ENCODE measurements around the gene STIM1.

DNA sequence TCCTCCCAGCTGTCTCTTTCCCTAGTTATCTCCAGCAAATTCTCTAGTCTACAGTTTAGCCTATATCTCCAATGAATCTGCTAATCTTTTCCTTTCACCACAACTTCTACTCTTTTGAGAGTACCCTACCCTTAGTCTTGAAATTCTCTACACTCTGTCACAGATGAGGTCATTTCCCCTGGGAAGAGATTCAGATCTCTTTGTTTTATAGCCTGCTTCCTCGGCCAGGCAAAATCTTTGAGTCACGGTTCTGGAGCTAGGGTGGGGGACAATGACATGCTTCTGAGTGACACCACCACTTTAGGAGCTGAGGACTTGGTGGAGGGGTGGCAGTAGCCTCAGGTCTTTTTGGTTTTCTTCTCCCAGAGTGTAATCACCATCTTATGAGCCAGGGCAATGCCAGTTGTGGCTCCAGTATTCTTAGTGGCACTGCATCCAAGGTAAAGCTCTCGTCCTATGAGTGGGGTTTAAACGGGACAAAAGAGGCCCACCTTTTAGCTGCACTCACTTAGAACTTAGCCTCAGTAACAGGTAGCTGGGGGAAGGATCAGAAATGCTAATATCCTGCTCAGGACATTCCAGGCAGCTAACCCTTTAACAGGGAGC is 140.6 kb downstream of the STIM1 start:
- TF ChIP-seq, protein P1, sequence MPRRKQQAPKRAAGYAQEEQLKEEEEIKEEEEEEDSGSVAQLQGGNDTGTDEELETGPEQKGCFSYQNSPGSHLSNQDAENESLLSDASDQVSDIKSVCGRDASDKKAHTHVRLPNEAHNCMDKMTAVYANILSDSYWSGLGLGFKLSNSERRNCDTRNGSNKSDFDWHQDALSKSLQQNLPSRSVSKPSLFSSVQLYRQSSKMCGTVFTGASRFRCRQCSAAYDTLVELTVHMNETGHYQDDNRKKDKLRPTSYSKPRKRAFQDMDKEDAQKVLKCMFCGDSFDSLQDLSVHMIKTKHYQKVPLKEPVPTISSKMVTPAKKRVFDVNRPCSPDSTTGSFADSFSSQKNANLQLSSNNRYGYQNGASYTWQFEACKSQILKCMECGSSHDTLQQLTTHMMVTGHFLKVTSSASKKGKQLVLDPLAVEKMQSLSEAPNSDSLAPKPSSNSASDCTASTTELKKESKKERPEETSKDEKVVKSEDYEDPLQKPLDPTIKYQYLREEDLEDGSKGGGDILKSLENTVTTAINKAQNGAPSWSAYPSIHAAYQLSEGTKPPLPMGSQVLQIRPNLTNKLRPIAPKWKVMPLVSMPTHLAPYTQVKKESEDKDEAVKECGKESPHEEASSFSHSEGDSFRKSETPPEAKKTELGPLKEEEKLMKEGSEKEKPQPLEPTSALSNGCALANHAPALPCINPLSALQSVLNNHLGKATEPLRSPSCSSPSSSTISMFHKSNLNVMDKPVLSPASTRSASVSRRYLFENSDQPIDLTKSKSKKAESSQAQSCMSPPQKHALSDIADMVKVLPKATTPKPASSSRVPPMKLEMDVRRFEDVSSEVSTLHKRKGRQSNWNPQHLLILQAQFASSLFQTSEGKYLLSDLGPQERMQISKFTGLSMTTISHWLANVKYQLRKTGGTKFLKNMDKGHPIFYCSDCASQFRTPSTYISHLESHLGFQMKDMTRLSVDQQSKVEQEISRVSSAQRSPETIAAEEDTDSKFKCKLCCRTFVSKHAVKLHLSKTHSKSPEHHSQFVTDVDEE (CRISPR knock-in tag; IDR thresholded peaks at IDR 0.05), result no peak
- TF ChIP-seq GLIS3 (CRISPR knock-in tag; IDR thresholded peaks at IDR 0.05) (no peak), SNAI2 (CRISPR knock-in tag; IDR thresholded peaks at IDR 0.05) (no peak), ZFP3 (CRISPR knock-in tag; IDR thresholded peaks at IDR 0.05) (no peak), ZNF70 (CRISPR knock-in tag; IDR thresholded peaks at IDR 0.05) (no peak), ZFP30 (CRISPR knock-in tag; IDR thresholded peaks at IDR 0.05) (no peak), ARNTL (CRISPR knock-in tag; IDR thresholded peaks at IDR 0.05; ENCODE audit: borderline replicate concordance, low read depth) (no peak), TOX (CRISPR knock-in tag; IDR thresholded peaks at IDR 0.05; ENCODE audit: borderline replicate concordance) (no peak), CSDC2 (CRISPR knock-in tag; IDR thresholded peaks at IDR 0.05) (no peak)
- TF ChIP-seq, protein P2, sequence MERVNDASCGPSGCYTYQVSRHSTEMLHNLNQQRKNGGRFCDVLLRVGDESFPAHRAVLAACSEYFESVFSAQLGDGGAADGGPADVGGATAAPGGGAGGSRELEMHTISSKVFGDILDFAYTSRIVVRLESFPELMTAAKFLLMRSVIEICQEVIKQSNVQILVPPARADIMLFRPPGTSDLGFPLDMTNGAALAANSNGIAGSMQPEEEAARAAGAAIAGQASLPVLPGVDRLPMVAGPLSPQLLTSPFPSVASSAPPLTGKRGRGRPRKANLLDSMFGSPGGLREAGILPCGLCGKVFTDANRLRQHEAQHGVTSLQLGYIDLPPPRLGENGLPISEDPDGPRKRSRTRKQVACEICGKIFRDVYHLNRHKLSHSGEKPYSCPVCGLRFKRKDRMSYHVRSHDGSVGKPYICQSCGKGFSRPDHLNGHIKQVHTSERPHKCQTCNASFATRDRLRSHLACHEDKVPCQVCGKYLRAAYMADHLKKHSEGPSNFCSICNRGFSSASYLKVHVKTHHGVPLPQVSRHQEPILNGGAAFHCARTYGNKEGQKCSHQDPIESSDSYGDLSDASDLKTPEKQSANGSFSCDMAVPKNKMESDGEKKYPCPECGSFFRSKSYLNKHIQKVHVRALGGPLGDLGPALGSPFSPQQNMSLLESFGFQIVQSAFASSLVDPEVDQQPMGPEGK (CRISPR knock-in tag; IDR thresholded peaks at IDR 0.05; ENCODE audit: borderline replicate concordance), result no peak

Data from SK-N-SH treated with all-trans-retinoic acid at 6 μM for 48 hours (cell line).